ENCODE data around the gene DYDC1.

The DYDC1 gene

GRCh38 chr10:80333983-80334382 lies 22.6 kb downstream of the DYDC1 start:
- Histone ChIP-seq H3K9ac (ENCODE audit: low read depth, low read length) (no peak overlapping the region), H3K27me3 (ENCODE audit: insufficient read depth, low read length) (no peaks in the 10 kb centered on the region), H3K36me3 (ENCODE audit: insufficient read depth, low read depth, low read length) (no peaks in the 10 kb centered on the region), H3K4me3 (ENCODE audit: low read length) (no peak overlapping the region), H3K4me1 (ENCODE audit: insufficient read depth, low read length) (no peaks in the 10 kb centered on the region), H3K27ac (ENCODE audit: low read length) (no peak overlapping the region), H3K9me3 (ENCODE audit: insufficient read depth, low read depth, low read length) (no peaks in the 10 kb centered on the region)

DNA sequence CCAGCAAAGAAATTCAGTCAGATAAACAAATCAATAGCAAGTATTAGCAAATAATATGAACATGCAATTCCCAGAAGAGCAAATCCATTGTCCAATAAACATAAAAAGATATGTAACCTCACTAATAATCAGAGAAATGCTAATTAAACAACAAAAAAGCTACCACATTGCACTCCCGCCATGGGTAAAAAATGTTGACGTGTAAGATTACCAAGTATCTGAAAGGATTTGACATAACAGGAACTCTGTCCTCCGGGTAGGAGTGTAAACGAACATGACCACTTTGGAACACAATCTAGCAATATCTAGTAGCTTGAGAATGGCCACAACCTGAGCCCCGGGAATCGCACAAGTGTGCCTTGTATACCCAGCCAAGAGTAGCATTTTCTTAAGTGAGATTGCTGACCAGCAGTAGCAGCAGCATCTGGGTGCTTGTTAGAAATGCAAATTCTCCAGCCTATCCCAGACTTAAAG lies 31.6 kb downstream of the DYDC1 start:
- no peak overlapping the region for H3K27ac ChIP-seq (ENCODE audit: low read length)
- H3K9me3 ChIP-seq (ENCODE audit: insufficient read depth, low read depth, low read length) = no peaks in the 10 kb centered on the region
- H3K27me3 ChIP-seq (ENCODE audit: insufficient read depth, low read length) = no peaks in the 10 kb centered on the region
- no peaks in the 10 kb centered on the region for H3K36me3 ChIP-seq (ENCODE audit: insufficient read depth, low read depth, low read length)
- H3K4me1 ChIP-seq (ENCODE audit: insufficient read depth, low read length) = no peaks in the 10 kb centered on the region
- no peak overlapping the region for H3K9ac ChIP-seq (ENCODE audit: low read depth, low read length)
- H3K4me3 ChIP-seq (ENCODE audit: low read length) = no peak overlapping the region

DNA sequence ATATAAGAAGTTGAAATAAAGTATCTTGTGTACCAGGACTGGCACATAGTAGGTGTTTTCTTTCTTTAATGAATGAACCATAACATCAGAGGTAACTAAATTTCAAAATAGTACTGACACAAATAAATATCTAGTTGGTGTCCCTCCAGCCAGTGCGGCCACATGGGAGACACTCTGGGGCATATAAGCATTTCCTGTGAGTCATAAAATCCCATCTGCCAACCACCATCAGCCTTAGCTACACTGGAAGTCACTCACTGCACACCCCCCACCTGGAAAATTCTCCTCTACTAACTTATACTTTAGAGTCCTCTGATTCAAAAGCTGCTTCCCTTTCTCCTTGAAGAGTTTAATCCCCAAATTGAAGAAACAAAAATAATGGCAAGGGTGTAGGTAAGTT lies 32.5 kb downstream of the DYDC1 start:
- no peak overlapping the region for H3K27ac ChIP-seq (ENCODE audit: low read length)
- H3K36me3 ChIP-seq (ENCODE audit: insufficient read depth, low read depth, low read length) = no peaks in the 10 kb centered on the region
- no peak overlapping the region for H3K4me3 ChIP-seq (ENCODE audit: low read length)
- no peak overlapping the region for H3K9ac ChIP-seq (ENCODE audit: low read depth, low read length)
- H3K27me3 ChIP-seq (ENCODE audit: insufficient read depth, low read length) = no peaks in the 10 kb centered on the region
- H3K4me1 ChIP-seq (ENCODE audit: insufficient read depth, low read length) = no peaks in the 10 kb centered on the region
- H3K9me3 ChIP-seq (ENCODE audit: insufficient read depth, low read depth, low read length) = no peaks in the 10 kb centered on the region

- no peak overlapping the region for H3K27ac ChIP-seq (ENCODE audit: low read length)
- no peak overlapping the region for H3K4me3 ChIP-seq (ENCODE audit: low read length)
- H3K9me3 ChIP-seq (ENCODE audit: insufficient read depth, low read depth, low read length) = no peaks in the 10 kb centered on the region
- no peak overlapping the region for H3K9ac ChIP-seq (ENCODE audit: low read depth, low read length)
- H3K36me3 ChIP-seq (ENCODE audit: insufficient read depth, low read depth, low read length) = no peaks in the 10 kb centered on the region
- H3K27me3 ChIP-seq (ENCODE audit: insufficient read depth, low read length) = no peaks in the 10 kb centered on the region
- no peaks in the 10 kb centered on the region for H3K4me1 ChIP-seq (ENCODE audit: insufficient read depth, low read length)
Observed at GRCh38 chr10:80323311-80323710, 33.2 kb downstream of the DYDC1 start.

- Histone ChIP-seq H3K36me3 (ENCODE audit: insufficient read depth, low read depth, low read length) (no peaks in the 10 kb centered on the region), H3K9ac (ENCODE audit: low read depth, low read length) (no peak overlapping the region), H3K27me3 (ENCODE audit: insufficient read depth, low read length) (no peaks in the 10 kb centered on the region), H3K9me3 (ENCODE audit: insufficient read depth, low read depth, low read length) (no peaks in the 10 kb centered on the region), H3K4me3 (ENCODE audit: low read length) (no peak overlapping the region), H3K27ac (ENCODE audit: low read length) (no peak overlapping the region), H3K4me1 (ENCODE audit: insufficient read depth, low read length) (no peaks in the 10 kb centered on the region)
Observed at GRCh38 chr10:80322711-80323110, 33.8 kb downstream of the DYDC1 start.

GRCh38 chr10:80322158-80322557 lies 34.4 kb downstream of the DYDC1 start:
- H3K4me1 ChIP-seq (ENCODE audit: insufficient read depth, low read length) = no peaks in the 10 kb centered on the region
- no peaks in the 10 kb centered on the region for H3K27me3 ChIP-seq (ENCODE audit: insufficient read depth, low read length)
- H3K4me3 ChIP-seq (ENCODE audit: low read length) = no peak overlapping the region
- no peaks in the 10 kb centered on the region for H3K9me3 ChIP-seq (ENCODE audit: insufficient read depth, low read depth, low read length)
- no peak overlapping the region for H3K9ac ChIP-seq (ENCODE audit: low read depth, low read length)
- no peak overlapping the region for H3K27ac ChIP-seq (ENCODE audit: low read length)
- H3K36me3 ChIP-seq (ENCODE audit: insufficient read depth, low read depth, low read length) = no peaks in the 10 kb centered on the region

DNA sequence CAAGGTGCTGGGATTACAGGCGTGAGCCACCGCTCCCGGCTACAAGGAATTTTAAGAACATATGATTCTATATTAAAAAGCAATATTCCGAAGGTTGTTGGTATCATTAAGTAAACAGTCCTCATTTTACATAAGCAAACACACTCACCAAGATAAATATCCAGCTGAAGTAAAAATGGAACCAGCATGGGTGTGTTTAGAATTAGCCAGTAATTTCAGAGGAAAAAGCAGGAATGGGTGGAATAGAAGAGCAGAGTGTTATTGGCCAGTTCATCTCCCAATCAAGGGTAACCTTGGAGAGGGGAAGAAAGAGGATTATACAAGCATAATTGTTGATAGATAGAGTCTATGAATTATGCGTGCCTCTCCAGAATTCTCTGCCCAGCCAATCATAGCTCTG lies 35.4 kb downstream of the DYDC1 start:
- H3K4me1 ChIP-seq (ENCODE audit: insufficient read depth, low read length) = no peaks in the 10 kb centered on the region
- H3K27ac ChIP-seq (ENCODE audit: low read length) = no peak overlapping the region
- H3K9ac ChIP-seq (ENCODE audit: low read depth, low read length) = no peak overlapping the region
- no peaks in the 10 kb centered on the region for H3K9me3 ChIP-seq (ENCODE audit: insufficient read depth, low read depth, low read length)
- no peaks in the 10 kb centered on the region for H3K36me3 ChIP-seq (ENCODE audit: insufficient read depth, low read depth, low read length)
- no peaks in the 10 kb centered on the region for H3K27me3 ChIP-seq (ENCODE audit: insufficient read depth, low read length)
- no peak overlapping the region for H3K4me3 ChIP-seq (ENCODE audit: low read length)

DNA sequence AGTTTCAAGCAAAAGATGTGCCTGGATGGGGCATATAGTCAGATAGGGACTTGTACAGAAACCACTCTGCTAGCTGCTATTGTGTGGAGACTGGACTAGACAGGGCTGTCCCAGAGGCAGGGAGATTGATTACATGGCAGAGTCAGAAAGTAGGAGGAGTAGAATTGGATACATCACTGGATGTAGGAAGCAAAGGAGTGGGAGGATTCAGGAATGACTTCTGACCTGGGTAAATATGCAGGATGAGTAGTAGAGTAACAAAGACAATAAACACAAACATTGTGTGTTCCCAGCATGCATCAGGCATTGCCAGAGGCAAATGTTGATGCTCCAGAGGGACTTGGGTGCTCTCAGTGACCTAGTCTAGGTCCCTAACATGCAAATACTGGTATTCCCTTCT lies 36.2 kb downstream of the DYDC1 start:
- Histone ChIP-seq H3K27ac (ENCODE audit: low read length) (no peak overlapping the region), H3K36me3 (ENCODE audit: insufficient read depth, low read depth, low read length) (no peaks in the 10 kb centered on the region), H3K9me3 (ENCODE audit: insufficient read depth, low read depth, low read length) (no peaks in the 10 kb centered on the region), H3K9ac (ENCODE audit: low read depth, low read length) (no peak overlapping the region), H3K4me1 (ENCODE audit: insufficient read depth, low read length) (no peaks in the 10 kb centered on the region), H3K4me3 (ENCODE audit: low read length) (no peak overlapping the region), H3K27me3 (ENCODE audit: insufficient read depth, low read length) (no peaks in the 10 kb centered on the region)

DNA sequence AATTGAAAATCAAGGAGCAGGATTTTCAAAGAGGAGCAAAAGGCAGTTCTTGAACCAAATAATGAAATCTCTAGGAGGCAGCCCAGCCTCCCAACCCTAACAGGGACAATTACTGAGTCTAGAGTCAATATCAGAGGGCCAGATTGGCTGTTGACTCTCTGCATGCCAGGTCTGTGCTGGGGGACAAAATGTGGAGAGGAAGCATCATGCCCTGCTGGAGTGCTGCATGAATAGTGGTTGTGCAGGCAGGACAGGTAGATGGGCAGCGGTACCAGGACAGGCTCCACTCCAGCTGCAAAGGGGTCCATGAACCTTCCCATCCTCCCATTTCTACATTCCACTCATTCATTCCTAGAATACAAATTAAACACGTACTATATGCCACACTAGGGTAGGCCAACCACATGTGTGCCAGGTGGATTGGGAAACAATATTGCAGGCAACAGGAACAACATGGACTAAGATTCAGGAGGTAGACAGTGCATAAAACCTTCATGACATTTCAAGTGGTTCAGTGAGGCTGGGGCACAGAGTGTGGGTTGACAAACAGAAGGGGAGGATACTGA lies 36.7 kb downstream of the DYDC1 start:
- no peaks in the 10 kb centered on the region for H3K4me1 ChIP-seq (ENCODE audit: insufficient read depth, low read length)
- H3K9me3 ChIP-seq (ENCODE audit: insufficient read depth, low read depth, low read length) = no peaks in the 10 kb centered on the region
- H3K9ac ChIP-seq (ENCODE audit: low read depth, low read length) = no peak overlapping the region

DNA sequence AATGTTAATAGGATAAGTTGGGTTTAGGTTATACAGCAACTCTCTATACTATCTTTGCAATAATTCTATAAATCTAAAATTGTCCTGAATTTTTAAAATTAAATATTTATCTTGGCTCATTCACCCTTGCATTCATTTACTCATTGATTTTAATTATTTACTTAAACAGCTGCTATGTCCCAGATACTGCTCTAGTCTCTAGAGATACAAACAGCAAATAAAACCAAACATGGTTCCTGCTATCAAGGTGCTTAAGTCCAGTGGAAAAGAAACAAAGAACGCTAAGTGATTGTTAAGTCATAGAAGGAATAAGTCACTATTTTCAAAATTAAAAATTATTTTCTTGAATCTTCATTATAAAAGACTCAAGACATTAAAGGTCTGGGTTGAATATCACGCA lies 37.2 kb downstream of the DYDC1 start:
- no peak overlapping the region for H3K9ac ChIP-seq (ENCODE audit: low read depth, low read length)
- H3K4me3 ChIP-seq (ENCODE audit: low read length) = no peak overlapping the region
- H3K36me3 ChIP-seq (ENCODE audit: insufficient read depth, low read depth, low read length) = no peaks in the 10 kb centered on the region
- H3K4me1 ChIP-seq (ENCODE audit: insufficient read depth, low read length) = no peaks in the 10 kb centered on the region
- H3K9me3 ChIP-seq (ENCODE audit: insufficient read depth, low read depth, low read length) = no peaks in the 10 kb centered on the region
- no peaks in the 10 kb centered on the region for H3K27me3 ChIP-seq (ENCODE audit: insufficient read depth, low read length)
- H3K27ac ChIP-seq (ENCODE audit: low read length) = no peak overlapping the region

More for the DNA sequence above, 36.7 kb downstream of the DYDC1 start:
- no peaks in the 10 kb centered on the region for H3K36me3 ChIP-seq (ENCODE audit: insufficient read depth, low read depth, low read length)
- H3K4me3 ChIP-seq (ENCODE audit: low read length) = no peak overlapping the region
- no peak overlapping the region for H3K27ac ChIP-seq (ENCODE audit: low read length)
- no peaks in the 10 kb centered on the region for H3K27me3 ChIP-seq (ENCODE audit: insufficient read depth, low read length)

DNA sequence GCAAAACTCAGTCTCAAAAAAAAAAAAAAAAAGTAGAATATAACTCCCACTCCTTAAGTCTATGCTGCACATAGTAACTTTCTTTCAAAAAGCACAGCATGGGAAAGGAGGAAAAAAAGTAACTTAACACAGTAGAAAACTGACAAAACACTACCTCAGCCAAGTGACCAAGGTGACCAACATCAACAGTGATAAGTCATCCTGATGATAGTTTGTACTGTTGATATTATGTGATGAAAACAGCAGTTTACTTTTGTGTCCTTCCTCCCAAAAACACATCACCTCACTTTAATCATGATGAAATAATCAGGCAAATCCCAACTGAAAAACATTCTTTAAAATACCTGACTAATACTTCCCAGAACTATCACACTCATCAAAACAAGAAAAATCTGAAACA lies 37.8 kb downstream of the DYDC1 start:
- no peak overlapping the region for H3K4me3 ChIP-seq (ENCODE audit: low read length)
- no peak overlapping the region for H3K9ac ChIP-seq (ENCODE audit: low read depth, low read length)
- H3K27ac ChIP-seq (ENCODE audit: low read length) = no peak overlapping the region
- no peaks in the 10 kb centered on the region for H3K9me3 ChIP-seq (ENCODE audit: insufficient read depth, low read depth, low read length)
- H3K27me3 ChIP-seq (ENCODE audit: insufficient read depth, low read length) = no peaks in the 10 kb centered on the region
- no peaks in the 10 kb centered on the region for H3K4me1 ChIP-seq (ENCODE audit: insufficient read depth, low read length)
- H3K36me3 ChIP-seq (ENCODE audit: insufficient read depth, low read depth, low read length) = no peaks in the 10 kb centered on the region

DNA sequence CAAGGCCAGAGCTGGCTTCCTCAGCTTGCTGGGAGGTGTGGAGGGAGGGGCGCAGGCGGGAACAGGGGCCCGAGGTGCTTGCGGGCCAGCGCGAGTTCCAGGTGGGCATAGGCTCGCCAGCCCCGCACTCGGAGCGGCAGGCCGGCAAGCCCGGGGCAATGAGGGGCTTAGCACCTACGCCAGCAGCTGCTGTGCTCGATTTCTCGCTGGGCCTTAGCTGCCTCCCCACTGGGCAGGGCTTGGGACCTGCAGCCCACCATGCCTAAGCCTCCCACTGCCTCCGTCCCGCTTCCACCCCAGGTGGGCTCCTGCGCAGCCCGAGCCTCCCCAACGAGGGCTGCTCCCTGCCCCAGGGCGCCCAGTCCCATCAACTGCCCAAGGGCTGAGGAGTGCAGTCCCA lies 41.2 kb downstream of the DYDC1 start:
- no peaks in the 10 kb centered on the region for H3K9me3 ChIP-seq (ENCODE audit: insufficient read depth, low read depth, low read length)
- no peak overlapping the region for H3K27ac ChIP-seq (ENCODE audit: low read length)
- no peaks in the 10 kb centered on the region for H3K27me3 ChIP-seq (ENCODE audit: insufficient read depth, low read length)
- H3K9ac ChIP-seq (ENCODE audit: low read depth, low read length) = no peak overlapping the region
- no peak overlapping the region for H3K4me3 ChIP-seq (ENCODE audit: low read length)
- no peaks in the 10 kb centered on the region for H3K36me3 ChIP-seq (ENCODE audit: insufficient read depth, low read depth, low read length)
- H3K4me1 ChIP-seq (ENCODE audit: insufficient read depth, low read length) = no peaks in the 10 kb centered on the region
